Thyroid gland (tissue), 4 donors: Measurements from ENCODE around the gene PREX1.

Source experiments
- POLR2A ChIP-seq, 2 donors: fragments of 450-650 bp; IDR thresholded peaks; one replicate each; pipeline ENCODE4 v1.6.1; 2017; ENCODE audit warnings: antibody characterized with exemption in 2 of 2, mild to moderate bottlenecking in 2 of 2, moderate library complexity in 1 of 2
- TF ChIP-seq, protein P1 (sequence below), 6 experiments: fragments of 200-600 bp in 3 of 6; fragments of 450-650 bp in 3 of 6; sonication (generic) in 3 of 6; IDR thresholded peaks; one replicate each; pipeline ENCODE4 v1.5.1; 2016 to 2019; ENCODE audit warnings: antibody characterized with exemption in 6 of 6, mild to moderate bottlenecking in 2 of 6, inconsistent platforms in 1 of 6, moderate library complexity in 1 of 6

DNA sequence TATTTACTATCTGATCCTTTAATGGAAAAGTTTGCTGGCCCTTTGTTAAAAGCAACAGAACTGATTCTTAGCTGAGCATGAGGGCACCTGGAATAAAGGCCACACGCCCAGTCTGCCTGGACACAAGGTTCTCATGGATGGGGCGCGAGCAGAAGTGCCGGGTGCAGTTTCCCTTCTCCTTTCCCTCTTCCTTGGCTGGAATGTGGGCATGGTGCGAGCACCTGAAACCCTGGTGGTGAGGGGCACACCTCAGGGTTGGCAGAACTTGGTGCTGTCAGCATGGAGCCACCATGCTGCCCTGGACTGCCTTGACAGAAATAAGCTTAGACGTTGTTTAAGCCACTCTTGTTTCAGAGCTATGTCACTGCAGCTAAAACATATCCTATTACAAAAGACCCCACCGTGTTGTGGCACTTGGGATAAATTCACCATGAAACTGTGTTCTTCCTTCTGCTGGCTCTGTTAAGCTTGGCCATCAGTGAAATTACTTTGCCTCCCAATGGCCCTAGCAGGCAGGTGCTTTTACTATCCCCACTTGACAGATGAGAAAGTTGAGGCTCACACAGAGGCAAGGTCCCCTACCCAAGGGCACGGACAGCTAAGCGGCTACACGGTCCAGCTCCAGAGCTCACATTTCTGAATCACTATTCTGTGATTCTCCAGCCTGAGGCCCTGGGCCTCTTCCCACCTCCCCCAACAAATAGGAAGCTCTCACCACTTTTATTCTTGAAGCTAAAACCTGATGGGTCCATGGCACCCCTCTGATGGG lies 115.9 kb downstream of the PREX1 start:
- TF ChIP-seq POLR2A (IDR thresholded peaks at IDR 0.05): no peak
- TF ChIP-seq, protein P1, sequence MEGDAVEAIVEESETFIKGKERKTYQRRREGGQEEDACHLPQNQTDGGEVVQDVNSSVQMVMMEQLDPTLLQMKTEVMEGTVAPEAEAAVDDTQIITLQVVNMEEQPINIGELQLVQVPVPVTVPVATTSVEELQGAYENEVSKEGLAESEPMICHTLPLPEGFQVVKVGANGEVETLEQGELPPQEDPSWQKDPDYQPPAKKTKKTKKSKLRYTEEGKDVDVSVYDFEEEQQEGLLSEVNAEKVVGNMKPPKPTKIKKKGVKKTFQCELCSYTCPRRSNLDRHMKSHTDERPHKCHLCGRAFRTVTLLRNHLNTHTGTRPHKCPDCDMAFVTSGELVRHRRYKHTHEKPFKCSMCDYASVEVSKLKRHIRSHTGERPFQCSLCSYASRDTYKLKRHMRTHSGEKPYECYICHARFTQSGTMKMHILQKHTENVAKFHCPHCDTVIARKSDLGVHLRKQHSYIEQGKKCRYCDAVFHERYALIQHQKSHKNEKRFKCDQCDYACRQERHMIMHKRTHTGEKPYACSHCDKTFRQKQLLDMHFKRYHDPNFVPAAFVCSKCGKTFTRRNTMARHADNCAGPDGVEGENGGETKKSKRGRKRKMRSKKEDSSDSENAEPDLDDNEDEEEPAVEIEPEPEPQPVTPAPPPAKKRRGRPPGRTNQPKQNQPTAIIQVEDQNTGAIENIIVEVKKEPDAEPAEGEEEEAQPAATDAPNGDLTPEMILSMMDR (IDR thresholded peaks at IDR 0.05): no peak
